ENCODE data around the gene NEB.
"Not testable (repeated sequence)": the region's sequence is repeated elsewhere in the genome, so short reads cannot be mapped to it uniquely, and the experiment has no call there.

Gene NEB

GRCh38 chr2:151698134-151698533 lies 36.1 kb downstream of the NEB start:
- DNase-seq: not testable (repeated sequence)

DNA sequence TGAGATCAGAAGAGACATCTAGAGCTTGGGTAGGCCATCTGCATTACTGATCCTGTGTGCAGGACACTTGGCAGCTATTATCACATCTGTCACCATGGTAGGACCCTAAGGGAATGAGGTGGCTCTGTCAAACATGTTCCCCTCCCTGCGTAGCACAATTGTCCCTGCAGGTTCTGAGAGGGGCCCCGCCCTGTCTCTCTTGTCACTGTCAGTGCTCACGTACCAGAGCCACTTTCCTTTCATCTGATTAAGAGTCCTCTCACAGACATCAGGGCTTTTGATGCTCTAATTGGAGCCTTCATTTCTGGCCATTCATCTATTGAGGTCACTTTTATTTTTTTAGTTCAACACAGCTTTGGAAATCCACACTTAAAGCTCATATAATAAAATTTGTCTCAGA lies 38.5 kb downstream of the NEB start:
- DNase-seq: no peak

DNA sequence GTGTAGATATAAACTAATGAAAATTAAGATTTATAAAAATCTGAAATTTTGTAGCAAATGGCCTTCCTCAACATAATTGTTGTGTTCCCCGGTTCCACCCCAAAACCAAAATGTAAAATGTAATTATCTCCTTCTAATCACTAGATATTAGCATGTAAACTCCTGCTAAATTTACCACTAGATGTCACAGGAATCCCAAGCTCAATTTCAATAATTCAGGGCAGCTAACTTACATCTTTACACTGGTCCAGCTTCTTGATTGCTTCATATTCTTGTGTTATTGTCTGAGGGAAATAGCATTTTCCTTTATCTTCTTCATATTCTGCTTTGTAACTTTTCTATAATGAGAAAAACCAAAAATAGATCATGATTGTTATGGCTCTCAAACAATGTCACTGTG lies 42.6 kb downstream of the NEB start:
- no peak for DNase-seq

- DNase-seq: no peak
These were observed 45.6 kb downstream of the NEB start for GRCh38 chr2:151688719-151689118.

GRCh38 chr2:151682459-151683003 lies 51.7 kb downstream of the NEB start:
- no peak for DNase-seq

DNA sequence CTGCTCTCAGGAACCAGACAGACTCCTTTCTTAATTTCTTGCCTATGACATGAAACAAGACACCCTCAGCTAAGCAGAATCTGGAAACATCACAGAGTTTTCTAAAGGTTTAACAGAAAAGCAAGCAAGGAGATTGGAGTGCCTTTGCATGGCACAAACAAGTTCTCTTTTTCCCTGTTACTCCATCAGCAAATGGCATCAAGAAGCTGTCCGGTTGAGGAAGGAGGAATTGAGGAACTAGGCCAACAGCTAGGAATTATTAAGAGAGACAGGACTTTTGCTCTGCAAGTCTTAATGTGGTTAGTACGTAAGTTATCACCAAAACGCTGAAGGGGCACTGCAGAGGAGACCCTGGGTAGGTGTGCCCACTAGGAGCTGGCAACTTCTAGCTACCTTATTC lies 53.2 kb downstream of the NEB start:
- no peak for DNase-seq

- DNase-seq: no peak
These were observed 54.3 kb downstream of the NEB start for GRCh38 chr2:151679994-151680393.

GRCh38 chr2:151678849-151679248 lies 55.4 kb downstream of the NEB start:
- DNase-seq: no peak

DNA sequence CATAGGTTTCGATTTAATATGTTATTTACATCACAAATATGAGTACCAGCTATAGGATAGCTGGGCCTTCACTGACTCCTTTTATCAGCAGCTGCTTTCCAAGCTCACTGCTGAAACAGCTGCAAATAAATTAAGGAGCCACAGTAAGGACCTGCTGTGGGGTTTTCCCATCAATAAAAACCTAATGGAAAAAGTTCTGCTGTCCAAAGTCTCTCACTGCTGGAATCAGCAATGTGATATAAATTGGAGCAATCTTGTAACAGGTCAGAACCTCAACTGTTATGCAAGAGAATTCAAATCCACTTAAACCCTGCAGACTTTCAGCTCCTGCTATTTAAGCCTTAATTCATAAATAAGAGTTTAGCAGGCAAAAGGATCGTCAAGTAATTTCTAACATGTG lies 61.3 kb downstream of the NEB start:
- no peak for DNase-seq

GRCh38 chr2:151672277-151672676 lies 62.0 kb downstream of the NEB start:
- DNase-seq: no peak

DNA sequence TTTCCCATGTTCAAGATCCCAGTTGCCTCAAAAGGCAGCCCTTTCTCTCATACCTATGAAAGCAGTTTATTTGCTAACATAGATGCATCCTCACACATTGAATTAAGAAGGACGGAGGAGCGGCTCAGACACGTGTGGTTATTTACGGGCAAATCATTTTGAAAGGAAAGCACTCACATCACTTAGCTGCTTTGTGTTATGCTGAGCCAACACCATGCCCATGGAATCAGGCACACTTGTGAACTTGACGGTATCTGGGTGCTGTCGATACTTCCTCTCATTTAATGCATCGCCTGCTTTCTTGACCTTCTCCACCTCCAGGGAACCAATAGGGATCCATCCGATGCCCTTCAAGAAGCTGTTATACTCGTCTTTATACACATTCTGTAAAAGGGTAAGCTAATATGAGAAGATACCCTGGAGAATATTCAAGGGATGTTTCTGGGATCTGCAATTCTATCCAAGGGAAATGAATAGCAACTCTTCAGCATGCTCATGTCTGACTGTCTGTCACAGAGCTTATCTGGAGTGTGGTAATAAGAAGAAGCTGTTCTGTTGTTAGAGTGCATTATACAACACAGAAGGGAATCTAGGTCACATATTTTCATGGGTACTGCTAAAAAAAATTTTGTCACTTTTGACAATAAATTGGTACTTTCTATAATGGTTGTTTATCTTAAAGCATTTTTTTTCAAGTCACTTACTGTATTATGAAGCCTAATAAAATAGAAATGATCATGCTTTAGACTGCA lies 63.3 kb downstream of the NEB start:
- no peak for DNase-seq

DNA sequence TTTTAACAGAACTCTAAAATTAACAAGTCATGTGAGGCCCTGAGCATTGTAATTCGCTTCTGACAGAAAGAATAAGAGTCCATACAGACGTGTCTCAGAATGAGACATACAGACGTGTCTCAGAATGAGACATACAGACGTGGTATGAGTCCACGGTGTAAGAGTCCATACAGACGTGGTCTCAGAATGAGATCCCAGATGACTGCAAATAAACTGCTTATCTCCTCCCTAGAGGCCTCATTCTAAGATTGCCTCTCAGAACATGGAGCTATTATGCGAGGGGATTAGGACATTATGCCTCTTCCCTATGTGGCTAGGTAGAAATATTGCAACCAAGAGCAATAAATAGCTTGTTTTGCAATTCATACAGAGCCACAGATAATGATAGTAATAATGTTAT lies 63.9 kb downstream of the NEB start:
- DNase-seq: no peak

DNA sequence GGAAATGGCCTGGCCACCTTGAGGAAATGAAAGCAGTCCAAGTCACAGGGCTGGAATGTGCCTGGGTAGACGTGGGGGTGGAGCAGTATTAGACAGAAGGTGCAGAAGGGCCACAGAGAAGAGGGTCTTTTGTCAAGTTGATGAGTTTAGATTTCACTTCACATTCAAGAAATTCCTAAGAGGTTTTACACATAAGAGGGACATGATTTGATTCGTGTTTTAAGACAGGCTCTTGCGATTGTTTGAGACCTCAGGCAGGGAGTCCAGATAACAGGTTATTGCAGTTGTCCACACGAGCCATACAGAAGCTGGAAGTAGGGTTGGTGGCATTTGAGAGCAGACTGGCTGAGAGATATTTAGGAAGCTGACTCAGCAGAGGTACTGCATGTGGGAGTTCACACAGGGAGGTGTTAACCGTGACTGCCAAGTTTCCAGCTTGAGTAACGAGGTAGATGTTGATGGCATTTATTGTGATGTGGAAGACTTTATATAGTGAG lies 64.6 kb downstream of the NEB start:
- no peak for DNase-seq

- no peak for DNase-seq
These were observed 65.5 kb downstream of the NEB start for GRCh38 chr2:151668737-151669136.

DNA sequence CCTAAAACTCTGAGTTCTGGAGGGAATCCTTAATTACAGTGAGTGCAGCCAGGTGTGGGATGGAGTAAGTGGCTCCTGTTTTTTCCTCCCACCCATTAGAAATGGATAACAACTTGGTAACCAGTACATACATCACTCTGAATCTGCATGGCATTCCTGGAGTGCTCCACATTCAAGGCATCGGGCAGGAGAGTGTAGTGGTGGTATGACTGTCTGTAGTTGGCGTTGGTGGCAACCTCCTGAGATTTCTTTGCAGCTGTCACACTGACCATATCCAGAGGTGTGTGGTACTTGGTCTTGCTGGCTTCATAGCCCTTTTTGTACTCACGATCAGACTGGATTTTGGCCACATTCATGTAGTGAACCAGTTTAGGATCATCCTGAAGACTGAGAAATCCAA lies 68.3 kb downstream of the NEB start:
- no peak for DNase-seq

DNA sequence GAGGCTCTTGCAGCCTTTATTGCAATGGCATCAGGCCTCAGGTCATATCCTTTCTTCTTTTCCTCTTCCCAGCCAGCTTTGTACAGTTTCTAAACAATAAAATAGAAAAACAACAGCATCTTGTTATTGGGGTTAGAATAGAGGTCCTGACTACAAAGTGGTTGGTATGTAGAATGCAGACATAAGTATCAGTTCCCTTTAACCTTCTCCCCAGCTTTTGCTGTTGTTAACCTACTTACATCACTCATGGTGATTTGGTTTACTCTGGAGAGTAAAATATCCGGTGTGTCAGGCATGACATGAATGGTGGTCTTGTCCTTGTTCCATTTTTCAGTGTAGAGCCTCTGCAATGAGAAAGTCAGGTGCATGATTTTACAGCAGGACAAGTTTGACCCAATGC lies 69.8 kb downstream of the NEB start:
- no peak for DNase-seq

GRCh38 chr2:151661625-151662024 lies 72.7 kb downstream of the NEB start:
- DNase-seq: no peak

DNA sequence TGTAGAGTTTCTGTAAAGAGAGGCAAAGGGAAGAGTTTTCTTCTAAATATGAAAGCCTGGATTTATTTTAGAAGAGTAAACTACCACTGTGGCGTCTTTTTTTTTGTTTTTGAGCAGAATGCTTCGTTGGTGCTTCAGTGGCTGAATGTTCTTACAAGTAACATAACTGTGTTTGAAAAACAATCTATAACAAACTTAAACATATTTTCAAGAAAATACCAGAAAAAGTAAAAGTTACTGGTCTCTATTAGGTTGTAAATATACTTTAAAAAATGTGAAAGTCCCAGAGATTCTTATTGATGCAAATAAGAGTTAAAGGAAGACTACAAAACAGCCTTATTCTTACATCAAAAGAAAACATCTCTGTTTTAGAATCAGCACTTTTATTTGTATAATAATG lies 76.2 kb downstream of the NEB start:
- no peak for DNase-seq

- DNase-seq: no peak
These were observed 76.6 kb downstream of the NEB start for GRCh38 chr2:151657667-151658076.

DNA sequence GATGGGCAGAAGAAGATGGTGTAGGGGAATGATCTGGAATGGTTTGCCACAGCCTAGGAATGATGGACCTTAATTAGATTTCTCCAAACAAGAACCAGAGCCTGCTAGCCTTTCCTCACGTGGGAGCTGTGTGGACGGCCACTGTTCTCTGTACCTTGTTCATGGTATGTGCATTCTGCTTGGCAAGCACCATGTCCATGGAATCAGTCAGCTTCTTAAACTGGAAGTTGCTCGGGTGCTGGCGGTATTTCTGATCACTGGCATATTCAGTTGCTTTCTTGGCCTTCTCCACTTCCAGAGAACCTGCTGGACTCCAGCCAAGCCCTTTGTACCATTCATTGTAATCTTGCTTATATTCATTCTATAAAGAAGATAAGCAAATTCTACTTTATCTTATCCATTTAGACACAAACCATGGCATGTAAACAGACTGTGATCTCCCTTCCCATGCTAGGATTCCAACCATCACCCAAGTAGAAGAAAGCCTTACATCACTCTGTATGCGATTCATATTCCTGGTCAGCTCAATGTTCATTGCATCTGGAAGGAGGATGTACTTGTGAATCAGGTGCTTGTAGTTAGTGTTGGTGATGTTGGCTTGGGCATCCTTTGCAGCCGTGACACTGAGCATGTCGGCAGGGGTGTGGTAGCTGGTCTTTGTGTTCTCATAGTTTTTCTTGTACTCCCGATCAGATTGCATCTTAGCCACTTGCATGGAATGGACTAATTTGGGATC lies 78.4 kb downstream of the NEB start:
- no peak for DNase-seq

- DNase-seq: no peak
These were observed 79.4 kb downstream of the NEB start for GRCh38 chr2:151654891-151655290.

- DNase-seq: no peak
These were observed 80.2 kb downstream of the NEB start for GRCh38 chr2:151654085-151654484.

DNA sequence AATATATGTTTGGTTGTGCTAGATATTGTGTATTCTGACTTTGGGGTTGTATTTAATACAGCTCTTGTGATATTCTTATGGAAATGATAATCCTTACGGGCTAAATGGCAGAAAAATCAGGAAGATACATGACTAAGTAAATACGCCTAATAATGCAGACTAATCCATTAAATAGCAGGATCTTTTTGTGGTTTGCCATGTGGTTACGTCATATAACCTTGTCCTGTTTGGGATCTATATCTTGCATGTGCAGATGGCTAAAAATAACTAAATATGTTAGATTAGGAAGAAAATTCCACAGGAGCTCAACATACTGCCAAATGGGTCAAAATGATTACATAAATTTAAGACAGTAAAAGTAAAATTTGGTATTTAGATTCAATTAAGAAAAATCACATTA lies 83.0 kb downstream of the NEB start:
- no peak for DNase-seq

GRCh38 chr2:151650456-151650855 lies 83.8 kb downstream of the NEB start:
- no peak for DNase-seq

Measured in activated naive CD4-positive, alpha-beta T cell treated with anti-CD3 and anti-CD28 coated beads, Interleukin-2, amount 50 U/mL, for 16 hours (primary cell).